NCI-H1417 treated with DMSO at 0.1 percent for 48 hours (cell line): Measurements from ENCODE around the gene TBX19.

Source experiments
- DNase-seq: peaks from one replicate; lab custom pipeline; 2025; lab: John Stamatoyannopoulos, UW

Gene TBX19

DNA sequence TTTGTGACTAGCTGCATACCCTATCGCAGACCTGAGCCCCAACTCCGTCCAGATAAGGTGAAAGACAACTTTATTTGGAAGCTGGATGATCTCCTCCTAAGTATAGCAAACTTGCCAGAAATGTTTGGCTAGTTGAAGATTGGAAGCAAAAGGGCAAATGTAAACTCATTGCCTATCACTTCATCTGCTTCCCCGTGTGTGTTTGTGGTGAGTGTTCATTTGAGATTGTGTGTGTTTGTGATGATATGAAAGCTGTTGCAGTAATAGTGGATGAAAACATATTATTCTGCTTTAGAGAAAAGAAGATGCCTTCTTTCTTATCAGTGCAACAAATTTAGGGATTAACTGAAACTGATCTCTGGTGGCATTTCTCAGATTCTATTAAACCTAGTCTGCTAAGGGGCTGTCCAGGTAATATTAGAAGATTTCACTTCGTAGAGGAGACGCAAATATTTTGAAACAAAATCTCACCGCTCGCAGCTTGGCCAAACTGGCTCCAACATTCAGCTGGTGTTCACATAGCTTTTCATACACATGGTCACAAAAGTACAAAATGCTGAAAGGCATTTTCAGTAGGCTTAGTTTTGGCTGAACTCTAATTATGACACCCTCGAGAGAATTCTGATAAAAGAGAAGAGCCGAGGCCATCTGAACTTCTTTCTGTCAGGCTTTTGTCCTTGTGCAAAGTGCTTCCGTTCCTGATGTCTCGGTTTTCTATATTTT, 1.1 kb downstream of the TBX19 start:
- no peak for DNase-seq

DNA sequence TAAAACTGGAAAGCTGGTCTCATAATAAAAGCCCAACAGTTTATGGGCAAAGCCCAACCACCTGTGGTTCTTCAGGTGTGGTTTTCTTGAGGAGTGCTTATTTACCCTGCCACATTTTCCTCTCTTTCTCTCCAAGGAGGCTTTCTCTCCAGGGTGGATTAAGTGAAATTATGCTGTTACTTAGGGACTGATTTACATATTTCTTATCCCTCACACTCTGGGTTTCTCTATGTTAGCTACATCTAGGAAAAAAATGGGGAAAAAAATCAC, 4.8 kb downstream of the TBX19 start:
- DNase-seq, result no peak

DNA sequence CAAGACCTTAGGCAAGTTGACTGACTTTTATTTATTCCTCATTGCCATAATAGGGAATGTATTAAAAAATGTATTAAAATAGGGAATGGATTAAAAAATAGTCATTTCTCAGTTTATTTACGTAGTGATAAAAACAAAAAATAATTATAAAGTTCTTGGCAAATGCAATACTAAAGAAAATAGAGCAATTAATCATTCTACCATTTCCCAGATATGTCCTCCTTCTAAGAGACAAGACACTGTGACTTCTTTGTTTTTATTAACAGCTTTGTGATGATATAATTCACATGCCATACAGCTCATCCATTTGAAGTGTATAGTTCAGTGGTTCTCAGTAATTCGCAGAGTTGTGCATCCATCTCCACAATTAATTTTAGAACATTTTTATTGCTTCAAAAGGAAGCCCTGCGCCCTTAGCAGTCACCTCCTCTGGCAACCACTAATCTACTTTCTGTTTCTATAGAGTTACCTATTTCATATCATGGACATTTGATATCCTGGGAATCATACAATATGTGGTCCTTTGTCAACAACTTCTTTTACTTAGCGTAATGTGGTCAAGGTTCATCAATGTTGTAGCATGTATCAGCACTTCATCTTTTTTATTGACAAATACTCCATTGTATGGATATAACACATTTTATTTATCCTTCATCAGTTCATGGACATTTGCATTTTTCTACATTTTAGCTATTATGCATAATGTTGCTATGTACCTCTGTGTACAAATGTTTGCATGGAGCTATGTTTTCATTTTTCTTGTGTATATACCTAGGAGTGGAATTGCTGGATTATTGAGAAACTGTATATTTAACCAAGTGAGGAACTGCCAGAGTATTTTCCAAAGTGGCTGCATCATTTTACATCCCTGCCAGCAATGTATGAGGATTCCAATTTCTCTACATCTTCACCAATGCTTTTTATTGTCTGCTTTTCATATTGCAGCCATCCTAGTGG, 5.6 kb downstream of the TBX19 start:
- no peak for DNase-seq

DNA sequence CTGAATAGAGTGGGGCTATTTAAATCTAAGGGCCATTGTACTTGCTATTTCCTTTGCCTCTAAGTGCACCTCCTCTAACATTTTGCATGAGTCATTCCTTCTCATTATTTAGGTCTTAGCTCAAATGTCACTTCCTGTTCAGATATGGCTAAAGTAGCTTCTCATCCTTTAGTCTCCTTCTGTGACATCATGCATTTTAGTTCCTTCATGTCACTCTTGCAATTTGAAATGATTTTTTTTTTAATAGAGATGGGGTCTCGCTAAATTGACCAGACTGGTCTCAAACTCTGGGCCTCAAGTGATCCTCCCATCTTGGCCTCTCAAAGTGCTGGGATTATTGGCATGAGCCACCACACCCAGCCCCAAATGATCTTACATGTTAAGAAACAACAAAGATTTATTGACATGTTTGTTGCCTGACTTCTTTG, 6.6 kb downstream of the TBX19 start:
- DNase-seq, result no peak

DNA sequence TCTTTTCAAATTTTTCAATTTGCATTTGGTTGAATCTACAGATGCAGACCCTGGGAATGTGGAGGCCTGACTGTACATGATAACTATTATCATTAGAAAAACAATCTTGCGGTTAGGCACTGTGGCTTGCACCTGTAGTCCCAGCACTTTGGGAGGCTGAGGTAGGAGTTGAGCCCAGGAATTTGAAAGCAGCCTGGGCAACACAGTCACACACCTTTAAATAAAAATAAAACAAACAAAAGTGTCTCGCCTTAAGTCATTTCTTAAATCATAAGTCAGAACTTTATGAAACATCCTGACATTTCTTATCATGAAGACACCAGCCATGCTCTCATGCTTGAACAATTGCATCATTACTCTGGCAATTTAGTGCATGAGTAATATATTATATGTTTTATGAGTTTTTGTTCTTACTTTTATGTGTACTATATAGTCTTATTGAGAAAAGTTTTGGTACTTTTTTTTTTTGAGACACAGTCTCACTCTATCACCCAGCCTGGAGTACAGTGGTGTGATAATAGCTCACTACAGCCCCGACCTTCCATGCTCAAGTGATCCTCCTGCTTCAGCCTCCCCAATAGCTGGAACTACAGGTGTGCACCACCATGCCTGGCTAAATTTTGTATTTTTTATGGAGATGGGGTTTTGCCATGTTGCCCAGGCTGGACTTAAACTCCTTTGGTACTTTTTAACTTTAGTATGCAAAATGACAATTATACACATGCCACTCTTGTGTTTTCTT, 7.8 kb downstream of the TBX19 start:
- no peak for DNase-seq

DNA sequence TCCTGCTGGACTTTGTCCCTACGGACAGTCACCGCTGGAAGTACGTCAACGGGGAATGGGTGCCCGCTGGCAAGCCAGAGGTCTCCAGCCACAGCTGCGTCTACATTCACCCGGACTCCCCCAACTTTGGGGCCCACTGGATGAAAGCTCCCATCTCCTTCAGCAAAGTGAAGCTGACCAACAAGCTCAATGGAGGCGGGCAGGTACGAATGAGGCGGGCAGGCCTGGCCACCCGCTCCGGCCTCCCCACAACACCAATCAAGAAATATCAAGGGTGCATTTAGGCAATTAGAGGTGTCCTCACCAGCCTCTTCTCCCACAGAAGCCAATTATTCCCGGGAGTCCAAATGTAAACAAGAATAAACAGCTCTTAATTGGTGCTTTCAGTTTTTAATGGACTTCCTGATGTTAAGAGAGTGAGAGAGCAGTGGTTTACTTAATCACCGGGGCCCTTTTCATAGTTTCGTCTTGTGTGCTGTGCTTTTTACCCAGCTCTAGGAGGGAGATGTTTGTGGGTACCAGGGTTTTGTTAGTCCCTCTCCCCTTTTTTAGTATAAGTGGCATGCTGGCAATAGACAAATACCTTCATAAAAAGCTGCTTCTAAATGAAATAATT, 10.7 kb downstream of the TBX19 start:
- peak; percentile 85 for DNase-seq

DNA sequence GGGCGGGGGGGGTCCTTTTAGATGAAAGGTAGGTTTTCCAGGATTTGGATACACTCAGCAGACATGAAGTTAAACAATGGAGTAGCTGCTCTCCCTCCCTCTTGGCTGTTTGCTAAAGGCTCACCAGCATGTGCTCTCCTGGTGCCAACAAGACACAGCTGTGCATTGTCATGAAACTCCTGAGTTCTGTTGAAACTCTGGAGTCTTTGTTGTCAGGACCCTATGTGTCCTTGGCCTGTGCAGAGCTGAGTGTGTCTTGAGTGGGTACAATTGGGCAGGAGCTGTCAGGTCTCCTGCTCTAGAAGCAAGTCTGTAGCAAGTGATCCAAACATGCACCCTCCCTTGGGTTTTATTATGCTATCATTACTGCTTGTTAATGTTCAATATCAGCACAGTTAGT, 12.7 kb downstream of the TBX19 start:
- no peak for DNase-seq

DNA sequence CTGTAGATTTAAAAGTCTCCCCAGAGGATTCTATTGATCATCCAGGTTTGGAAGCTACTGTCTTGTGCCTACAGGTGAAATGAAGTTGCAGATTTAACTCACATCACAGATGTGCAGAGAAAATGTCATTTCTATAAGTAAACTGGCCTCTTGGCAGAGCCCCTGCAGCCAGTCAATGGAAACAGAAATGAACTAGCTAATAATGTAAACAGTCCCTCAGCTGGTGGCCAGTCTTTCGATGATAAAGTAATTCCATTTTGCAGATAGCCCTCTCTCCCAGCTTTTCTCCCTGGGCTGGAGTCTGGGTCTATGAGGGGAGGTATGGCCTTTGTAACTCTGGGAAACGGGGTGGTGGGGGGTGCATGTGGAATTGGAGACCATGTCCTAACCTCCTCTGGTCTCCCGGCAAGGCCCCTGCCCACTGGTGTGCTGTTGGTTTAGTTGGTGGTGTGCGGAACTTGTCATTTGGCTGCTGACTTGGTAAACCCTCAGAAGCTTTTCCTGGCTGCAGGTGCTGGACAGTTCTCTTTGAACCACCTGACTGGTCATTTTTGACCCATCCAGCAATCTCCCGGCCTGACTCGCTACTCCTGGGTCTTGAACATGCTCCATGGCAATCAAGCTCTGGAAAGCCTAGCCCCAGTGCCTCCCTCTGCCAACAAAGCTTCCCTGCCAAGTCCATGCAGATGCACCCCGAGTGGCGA, 14.9 kb downstream of the TBX19 start:
- DNase-seq, result no peak

DNA sequence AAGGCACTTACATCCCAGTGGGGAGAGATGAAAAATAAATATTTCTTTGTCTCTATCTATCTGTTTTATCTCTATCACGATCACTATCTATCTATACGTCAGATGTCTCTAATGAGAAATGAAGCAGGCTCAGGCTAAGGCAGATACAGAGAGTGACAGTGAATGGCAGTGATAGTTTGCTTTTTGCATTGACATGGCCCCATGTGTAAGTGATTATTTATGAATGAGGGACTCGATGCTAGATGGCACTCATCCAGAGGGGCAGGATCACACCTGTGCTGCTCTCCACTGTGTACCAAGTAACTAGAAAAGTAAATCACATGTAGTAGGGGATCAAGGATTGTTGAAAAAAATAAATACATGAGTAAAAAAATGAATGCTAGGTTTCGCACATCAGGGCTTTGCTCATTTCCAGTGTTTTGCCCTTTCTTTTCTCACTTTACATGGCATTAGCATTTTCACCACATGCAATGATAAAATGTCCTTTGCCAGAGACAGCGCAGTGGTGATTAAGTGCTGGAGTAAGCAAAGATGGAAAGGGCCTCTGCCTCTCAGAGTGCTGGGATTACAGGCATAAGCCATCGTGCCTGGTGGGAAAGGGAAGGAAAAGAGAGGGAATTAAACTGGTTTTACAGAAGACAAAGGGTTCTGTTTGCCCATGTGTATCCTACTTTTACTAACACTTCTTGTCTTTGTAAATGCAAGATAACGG, 16.5 kb downstream of the TBX19 start:
- no peak for DNase-seq

DNA sequence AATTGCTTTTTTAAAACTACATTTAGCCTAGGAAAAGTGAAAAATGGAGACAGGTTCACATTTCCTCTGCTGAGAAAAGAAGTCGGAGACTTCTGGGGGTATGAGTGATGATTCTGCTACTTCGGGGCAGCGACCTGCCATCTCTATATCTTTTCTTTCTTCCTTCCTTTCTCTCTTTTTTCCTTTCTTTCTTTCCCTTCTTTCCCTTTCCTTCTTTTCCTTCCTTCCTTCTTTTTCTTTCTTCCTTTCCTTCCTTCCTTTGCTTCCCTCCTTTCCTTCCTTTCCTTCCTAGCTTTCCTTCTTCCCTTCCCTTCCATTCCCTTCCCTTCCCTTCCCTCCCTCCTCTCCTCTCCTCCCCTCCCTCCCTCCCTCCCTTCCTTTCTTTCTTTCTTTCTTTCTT, 17.8 kb downstream of the TBX19 start:
- DNase-seq, result no peak

DNA sequence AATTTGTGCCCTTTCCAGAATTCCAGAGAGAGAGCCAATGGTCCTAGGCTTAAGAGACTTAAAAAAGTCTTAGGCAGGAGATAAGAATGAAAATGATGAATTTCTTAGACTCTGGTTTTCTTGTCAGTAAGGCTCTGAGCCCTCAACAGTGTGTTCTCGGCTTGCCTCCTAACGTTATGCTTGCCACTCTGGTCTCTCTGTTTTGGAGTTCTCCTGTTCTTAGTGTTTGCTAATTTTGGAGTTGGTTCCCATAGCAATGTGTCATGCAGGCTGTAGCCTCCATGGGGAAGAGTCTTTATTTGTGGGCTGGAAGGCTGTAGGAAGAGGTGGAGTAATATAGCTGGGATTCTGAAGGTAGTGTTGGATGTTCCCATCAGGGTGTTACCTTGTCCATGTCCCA, 19.9 kb downstream of the TBX19 start:
- no peak for DNase-seq

DNA sequence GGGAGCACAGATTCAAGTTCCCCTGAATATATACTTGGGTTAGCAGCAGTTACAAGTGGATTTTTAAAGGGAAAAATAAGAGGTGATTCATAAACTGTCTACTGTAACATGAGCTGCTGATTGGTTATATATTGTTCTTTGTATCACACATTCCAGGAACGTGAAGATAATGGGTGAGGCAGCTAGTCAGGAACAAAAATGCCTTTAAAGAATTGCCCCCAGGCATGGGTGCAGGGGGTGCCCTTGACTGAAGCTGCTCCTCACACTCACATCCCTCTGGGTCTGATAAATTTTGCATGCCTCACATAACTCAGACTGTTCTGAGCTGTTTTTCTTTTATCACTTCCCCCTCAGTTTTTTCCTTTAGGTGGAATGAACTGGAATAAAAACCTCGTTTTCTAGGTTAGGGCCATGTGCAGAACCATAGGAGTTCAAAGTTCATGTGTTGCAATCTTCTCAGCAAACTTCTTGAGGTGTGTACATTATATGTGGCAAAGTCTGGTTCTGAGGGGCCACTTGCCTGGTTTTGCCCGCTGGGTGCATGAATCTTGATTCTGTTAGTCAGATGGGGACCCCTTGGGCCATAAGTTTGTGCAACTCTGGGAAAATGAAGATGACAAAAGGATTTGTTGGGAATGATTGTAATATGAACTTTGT, 21.1 kb downstream of the TBX19 start:
- no peak for DNase-seq

DNA sequence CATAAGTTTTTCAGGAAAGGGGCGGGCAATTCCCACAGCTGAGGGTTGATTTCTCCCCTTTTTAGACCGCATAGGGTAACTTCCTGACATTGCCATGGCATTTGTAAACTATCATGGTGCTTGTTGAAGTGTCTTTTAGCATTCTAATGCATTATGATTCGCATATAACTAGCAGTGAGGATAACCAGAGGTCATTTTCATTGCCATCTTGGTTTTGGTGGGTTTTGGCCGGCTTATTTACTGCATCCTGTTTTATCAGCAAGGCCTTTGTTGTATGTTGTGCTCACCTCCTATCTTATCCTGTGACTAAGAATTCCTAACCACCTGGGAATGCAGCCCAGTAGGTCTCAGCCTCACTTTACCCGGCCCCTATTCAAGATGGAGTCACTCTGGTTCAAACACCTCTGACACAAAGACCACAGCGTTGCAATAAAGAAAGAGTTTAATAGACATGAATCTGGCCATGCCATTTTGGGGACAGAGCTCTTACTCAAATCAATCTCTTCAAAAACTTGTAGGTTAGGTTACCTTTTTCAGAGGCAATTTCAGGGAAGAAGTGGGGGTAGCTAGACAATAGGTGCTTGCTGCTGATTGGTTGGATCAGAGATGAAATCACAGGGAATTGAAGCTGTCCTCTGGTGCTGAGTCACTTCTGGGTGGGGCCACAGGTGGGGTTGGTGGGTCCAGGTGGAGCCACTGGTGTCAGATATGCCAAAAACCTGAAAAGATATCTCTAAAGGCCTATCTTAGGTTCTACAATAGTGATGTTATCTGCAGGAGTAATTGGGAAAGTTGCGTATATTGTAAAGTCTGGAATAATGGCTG, 23.3 kb downstream of the TBX19 start:
- DNase-seq, result no peak

DNA sequence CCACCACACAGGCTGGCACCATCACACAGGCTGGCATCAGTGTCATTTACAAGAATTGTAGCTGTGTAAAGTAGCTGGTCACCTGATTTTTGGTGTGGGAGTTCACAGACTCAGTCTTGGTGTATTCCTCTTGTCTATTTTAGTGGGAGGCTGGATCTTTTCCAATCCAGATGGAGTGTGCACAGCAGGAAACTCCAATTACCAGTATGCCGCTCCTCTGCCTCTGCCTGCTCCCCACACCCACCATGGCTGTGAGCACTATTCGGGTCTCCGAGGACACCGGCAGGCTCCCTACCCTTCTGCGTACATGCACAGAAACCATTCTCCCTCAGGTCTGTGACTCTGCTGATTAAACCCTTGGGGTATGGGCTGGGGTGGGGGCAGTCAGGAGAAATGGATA, 24.2 kb downstream of the TBX19 start:
- DNase-seq, result no peak

DNA sequence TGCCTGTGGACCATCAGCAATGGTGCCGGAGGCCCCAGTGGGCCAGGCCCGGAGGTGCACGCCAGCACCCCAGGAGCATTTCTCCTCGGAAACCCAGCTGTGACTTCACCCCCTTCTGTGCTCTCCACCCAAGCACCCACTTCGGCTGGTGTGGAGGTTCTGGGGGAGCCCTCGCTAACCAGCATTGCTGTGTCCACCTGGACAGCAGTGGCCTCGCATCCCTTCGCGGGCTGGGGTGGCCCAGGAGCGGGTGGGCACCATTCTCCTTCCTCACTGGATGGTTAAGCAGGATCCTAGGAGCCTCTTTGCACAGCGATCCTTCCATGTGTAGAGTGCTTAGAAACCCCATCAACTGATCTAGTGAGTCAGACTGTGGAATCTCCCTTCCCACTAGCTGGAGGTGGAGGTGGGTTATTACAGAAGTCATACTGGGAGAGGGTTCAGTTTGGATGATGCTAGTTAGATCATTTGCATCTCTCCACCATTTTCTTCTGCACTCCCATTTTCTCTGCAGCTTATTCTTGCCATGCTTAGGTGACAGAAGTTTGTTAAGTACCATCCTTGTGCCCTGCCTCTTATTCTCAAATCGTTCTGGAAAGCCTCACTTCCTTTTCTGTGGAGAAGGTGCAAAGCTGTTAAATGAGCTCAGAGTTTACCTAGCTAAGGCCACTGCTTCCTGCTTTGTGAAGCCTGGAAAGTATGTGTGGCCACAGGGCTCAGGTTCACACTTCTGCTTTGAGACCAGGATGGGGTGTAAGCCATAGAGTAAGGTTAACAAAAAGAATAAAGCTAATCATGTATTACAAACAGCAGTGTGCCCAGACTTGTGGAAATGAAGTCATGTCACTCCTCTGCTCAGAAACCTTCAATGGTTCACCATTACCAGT, 32.3 kb downstream of the TBX19 start:
- DNase-seq, result no peak

DNA sequence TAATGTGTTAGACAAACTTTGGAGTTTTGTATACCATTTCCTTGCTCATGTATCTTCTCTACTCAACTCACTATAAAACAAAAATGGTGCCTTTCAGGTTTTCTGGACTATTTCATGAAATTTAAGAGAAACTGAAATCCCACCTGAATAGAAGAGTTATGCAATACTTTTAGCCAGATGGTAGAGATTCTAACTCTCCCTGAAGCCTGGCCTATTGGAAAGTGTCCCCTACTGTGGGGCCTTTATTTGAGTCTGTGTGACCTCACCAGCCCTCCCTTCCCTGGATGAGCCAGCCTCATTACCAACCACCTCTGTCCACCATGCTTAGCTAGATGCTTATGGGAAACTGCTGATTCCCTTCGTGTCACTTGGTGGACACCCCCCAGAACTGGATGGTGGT, 35.5 kb downstream of the TBX19 start:
- no peak for DNase-seq

DNA sequence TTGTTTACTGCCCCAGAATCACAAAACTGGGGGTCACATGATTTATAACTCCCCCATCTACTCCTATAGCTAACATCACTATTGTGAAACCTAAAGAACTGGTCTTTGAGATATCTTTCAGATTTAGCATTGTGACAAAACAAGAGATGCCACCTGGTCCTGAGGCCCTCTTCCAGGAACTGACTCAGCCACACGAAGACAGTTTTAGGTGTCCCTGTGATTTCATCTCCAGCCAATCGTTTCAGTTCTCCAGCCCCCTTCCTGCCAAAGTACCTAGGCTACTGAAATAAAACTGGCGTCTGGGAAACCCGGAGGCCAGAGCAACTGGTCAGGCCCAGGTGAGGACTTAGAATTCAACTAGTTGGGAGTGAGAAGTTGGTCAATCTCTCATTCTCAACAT, 36.6 kb downstream of the TBX19 start:
- no peak for DNase-seq

DNA sequence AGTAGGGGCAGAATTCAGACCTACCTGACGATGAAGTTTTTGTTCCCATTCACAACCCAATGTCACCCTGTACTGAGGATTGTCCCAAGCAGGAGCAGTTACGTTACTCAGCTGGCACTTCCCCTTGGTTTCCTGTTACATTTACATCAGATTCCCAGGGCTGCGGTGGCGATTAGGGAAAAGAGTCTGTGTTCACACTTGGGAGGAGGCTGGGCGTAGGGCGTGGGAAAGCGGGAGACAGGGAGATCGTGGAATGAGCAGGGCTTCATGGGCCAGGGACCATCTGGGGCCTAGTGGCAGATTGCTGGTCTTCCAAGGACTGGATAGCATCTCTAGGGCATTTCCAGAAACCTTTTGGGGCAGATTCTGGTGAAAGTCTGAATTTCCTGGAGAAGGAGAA, 39.0 kb downstream of the TBX19 start:
- DNase-seq, result no peak

DNA sequence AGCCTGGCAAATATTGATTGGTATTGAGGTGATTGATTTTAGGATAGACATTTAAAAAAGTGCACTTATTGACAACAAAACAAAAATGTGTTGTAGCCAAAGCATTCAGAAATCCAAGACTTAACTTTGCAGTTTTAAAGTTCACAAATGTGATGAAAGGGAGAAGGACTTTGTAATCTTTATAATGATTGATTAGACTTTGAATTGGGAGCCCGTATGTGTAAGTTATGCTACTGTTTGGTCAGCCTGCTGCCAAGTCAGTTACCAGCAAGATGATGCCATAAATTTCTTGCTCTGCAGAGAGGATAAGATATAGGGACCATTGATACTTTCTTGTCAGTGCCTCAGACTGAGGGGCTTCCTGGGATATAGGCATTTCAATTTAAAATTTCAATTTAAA, 39.5 kb downstream of the TBX19 start:
- DNase-seq, result no peak
